CD4-positive, alpha-beta T cell treated with Interleukin-21 for 1 hour (primary cell): Measurements from ENCODE around the gene GORASP1.
A peak's percentile ranks its signal among the peaks of the same experiment; 100 is the strongest.

ENCODE experiments used
- DNase-seq: peaks from one replicate; pipeline ENCODE4 v3.0.0-alpha.2; 2020

The GORASP1 gene

DNA sequence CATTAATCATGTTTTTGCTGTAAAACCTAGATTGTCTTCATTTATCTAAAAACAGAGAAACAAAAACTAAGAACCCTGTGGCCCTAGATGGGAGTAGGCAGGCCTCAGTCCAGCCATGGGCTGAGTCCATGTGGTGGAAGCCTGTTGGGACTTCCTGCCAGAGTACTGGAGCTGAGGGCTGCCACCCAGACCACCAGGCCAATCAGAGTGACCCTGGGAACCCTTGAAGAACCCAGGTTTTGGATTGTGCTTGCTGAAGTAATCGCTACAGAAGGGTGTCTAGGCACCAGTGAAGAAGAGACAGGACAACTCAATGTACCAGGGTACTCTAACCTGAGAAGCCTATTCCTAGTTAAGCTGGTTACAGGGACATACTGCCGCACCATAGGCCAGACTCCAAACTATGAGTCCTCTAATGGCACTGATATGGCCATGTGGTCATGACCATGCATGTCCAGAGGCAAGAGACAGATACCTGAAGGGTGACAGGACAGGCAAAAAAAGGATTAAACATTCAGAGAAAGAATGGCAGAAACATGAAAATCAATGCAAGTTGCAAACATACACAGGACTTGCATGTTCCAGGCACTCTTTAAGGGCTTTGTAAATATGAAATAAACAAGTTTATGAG, 33.0 kb upstream of the GORASP1 start:
- DNase-seq: no peak

DNA sequence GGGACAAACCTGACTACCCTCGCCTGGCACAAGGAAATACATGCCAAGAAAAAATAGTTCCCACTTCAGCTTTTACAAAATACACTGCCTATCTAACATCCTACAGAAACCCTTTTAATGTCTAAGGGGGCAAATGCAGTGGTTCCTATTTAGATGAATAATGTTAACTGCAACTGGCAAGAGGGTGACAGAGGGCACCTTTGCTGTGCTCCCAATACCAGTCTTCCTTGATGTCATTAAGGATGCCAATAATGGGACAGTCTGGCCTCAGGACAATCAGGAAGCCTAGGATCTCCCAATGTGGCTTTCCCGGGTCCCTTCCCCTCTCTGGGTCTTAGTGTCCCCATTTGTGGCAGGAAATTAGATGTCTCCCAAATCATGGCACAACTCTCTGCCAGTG, 32.0 kb upstream of the GORASP1 start:
- DNase-seq: no peak

DNA sequence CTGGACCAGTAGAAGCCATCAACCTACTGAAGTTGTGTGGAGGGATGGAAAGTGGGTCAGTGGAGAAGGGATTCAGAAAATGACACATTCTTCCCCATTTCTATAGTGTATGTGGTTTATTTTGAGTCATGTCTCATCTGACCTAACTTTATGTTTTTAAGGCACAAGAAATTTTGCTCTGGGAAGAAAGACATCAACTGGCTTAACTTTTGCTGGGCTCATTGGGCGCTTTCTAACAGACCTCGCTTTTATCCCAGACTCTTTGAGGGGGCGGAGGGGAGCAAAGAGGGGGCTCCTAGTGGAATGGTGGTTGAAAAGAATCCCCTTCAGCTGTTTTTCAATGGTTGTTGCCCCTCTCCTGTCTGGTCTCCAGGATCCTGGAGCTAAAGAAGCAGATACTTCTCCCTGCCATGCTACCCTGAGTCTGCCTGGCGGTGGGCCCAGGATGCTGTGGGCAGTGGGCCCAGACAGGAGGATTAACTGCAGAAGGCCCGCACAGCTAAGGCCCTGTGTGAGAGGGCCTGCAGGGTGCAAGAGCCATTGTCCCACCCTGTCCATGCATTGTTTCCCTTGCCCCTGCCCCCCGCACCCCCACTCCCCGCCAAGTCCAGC, 31.5 kb upstream of the GORASP1 start:
- DNase-seq: no peak

DNA sequence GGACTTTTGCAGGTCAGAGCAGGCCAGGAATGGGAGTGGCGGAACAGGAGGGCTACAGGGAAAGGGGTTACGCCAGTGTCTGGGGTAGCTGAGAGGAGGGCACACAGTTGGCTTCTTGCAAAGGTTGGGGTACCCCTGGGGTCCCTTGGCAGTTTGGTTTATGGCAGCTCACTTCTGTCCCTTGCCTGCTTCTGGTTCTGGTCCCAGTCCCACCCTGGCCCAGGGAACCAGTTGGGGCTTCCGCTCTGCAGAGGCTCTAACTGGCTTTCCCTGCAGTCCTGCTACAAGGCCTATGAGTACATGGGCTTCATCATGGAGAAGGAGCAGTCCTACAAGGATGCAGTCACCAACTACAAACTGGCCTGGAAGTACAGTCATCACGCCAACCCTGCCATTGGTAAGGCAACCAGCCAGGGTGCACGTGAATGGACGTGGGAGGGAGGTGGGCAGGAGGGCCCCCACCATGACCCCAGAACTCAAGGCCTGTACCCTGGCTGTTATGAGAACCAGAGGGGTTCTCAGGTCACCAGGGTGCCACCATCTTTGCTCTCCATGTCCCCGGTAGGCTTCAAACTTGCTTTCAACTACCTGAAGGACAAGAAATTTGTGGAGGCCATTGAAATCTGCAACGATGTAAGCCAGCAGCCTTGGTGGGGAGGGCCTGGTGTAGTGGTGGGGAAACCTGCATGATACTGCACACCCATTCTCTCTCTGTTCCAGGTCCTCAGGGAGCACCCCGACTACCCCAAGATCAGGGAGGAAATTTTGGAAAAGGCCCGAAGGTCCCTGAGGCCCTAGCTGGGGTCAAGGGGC, 30.8 kb upstream of the GORASP1 start:
- DNase-seq: peak; percentile 40

DNA sequence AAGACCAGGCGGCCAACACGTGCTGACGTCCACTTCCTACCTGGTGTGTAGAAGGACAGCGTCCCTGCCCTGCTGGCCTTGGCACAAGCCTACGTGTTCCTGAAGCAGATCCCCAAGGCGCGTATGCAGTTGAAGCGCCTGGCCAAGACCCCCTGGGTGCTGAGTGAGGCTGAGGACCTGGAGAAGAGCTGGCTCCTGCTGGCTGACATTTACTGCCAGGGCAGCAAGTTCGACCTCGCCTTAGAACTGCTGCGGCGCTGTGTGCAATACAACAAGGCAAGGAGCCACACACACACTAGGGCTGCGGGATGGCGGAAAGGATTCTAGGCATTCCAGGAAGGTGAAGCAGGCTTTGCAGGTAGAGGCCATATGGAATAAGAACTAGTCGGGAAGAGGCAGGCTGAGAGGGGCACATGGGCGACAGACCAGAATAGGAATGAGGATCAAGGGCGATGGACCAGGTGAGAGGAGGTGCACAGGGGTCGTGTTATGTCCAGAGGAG, 30.1 kb upstream of the GORASP1 start:
- no peak for DNase-seq

DNA sequence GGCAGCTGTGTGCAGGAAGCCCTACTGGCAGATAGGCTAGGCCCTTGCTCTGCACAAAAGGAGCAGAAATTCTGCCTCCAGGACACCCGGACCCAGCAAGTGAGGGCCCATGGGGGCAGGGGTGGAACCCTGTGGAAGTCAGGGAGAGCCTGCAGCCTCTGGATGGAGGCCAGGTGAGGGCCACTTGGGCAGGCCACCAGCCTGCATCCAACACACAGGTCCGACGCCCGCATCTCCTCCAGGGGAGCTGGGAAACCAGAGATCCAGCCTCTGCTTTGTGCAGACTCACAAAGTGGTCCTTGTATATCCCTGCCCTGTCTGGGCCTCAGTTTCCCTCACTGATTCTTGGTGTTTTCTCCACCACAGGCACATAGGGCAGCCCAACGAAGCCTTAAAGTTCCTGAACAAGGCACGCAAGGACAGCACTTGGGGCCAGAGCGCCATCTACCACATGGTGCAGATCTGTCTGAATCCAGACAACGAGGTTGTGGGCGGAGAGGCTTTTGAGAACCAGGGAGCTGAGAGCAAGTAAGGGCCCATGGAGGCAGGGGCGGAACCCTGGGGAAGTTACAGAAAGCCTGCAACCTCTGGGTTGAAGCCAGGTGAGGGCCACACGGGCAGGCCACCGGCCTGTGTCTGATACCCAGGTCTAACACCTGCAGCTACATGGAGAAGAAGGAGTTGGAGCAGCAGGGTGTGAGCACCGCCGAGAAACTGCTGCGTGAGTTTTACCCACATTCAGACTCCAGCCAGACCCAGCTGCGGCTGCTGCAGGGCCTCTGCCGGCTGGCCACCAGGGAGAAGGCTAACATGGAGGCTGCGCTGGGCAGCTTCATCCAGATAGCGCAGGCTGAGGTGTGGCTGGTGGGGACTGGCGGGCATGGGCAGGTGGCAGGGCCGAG, 29.4 kb upstream of the GORASP1 start:
- no peak for DNase-seq

DNA sequence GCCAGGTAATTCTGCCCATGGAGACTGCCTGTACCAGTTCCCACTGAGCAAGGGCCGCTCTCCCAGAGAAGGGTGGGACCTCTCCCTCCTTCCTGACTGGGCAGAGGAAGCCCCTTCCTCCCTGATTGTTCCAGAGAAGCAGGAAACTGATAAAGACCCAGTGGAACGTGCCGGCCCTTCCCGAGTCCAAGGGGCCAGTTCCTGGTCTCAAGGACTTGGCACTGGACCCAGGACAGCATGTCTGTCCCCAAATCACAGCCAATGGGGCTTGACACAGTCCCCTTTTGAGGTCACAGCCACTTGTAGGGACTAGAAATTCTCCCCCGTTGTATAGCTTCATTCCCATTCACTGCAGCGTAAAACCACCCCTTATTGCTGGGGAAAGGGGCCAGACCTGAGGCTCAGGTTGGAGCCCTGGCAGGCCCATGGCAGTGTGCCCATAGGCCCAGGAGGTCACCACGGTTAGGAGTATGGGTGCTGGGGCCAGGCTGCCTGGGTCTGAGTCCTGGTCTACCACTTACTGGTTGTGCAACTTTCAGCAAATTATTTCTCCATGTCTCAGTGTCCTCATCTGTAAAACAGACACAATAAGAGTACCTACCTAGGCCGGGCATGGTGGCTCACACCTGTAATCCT, 27.9 kb upstream of the GORASP1 start:
- no peak for DNase-seq

DNA sequence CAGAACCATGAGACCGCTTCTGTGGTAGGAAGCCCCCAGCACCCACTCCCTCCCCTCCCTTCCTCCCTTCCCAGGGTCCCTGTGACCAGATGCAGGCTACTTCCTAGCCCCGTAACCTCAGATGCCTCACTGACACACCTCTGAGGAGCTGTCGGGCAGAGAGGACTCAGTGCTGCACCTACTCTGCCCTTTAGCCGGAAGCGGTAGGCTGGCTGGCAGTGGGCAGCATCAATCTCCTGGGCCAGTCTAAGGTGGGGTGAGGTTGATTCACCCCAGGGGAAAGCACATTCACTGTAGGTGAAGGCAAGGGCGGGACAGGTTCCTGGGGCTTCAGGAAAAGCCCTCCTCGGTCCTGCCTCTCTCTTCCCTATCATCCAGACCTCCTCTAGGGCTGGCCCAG, 26.9 kb upstream of the GORASP1 start:
- DNase-seq: no peak

DNA sequence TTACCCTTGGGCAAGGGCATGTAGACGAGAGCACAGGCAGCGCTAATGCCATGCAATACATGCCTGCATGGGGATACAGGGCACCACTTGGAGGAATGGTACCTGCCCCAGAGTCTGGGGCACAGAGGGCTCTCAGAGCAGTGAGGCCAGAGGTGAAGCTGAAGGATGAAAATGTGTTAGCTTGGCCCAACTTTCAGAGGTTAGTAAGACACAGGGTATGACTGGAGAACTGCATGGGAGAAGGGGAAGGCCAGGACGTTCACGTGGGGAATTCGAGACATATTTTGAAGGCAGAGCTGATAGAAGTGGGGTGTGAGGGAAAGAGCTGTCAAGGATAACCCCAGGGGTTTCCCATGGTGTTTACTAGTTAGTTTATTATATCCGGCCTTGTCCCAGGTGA, 26.4 kb upstream of the GORASP1 start:
- no peak for DNase-seq

DNA sequence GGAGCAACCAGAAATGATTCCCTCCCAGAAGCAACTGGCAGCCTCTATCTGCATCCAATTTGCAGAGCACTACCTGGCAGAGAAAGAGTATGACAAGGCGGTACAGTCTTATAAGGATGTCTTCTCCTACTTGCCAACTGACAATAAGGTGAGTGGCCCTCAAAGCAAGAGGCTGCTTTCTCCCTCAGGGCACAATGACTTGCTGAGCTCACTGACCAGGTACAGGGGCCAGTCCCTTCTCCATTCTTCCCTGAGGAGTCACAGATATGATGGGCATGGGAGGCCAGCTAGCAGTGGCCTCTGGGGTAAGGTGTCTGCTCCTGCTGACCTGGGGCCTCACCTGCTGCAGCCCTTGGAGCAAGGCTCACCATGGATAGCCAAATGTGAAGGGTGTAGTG, 25.7 kb upstream of the GORASP1 start:
- DNase-seq: no peak

DNA sequence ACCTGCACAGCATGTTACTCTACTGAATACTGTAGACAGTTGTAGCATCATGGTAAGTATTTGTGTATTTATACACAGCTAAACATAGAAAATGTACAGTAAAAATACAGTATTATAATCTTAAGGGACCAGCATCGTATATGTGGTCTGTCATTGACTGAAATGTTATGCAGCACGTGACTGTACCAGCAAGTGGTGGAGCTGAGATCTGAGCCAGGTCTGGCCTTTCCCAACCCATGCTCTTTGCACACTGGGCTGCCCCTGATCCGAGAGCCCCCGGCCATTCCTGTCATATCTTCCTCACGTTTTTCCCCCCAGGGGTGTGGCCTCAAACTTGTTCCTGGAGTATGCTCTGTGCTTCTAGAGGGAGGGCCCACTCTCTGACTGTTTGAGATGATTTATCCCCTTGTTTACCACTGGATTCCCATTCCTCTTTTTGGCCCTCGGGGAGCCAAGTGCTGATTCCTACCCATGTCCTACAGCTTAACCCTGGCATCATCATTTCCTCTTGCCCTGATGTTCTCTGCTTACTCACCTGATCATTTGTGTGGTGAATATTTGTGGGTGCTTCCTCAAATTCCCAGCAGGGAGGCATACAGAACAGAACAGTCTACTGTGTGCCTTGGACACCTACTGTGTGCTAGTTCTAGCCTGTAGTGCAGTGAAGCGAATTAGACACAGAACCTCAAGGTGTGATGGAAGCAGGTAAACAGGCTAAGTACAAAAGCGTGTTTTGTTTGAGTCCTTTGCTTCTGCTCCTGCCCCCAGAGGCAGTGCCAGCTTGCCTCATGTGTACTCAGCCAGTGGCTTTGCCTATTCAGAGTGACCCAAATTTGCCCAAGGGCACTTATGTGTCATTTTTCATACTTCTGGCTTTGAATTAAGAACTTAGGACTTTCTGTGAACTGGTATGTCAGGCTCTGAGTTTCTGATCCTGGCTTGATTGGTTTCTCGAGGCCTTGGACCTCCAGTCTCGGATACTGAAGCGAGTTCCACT, 25.0 kb upstream of the GORASP1 start:
- no peak for DNase-seq

DNA sequence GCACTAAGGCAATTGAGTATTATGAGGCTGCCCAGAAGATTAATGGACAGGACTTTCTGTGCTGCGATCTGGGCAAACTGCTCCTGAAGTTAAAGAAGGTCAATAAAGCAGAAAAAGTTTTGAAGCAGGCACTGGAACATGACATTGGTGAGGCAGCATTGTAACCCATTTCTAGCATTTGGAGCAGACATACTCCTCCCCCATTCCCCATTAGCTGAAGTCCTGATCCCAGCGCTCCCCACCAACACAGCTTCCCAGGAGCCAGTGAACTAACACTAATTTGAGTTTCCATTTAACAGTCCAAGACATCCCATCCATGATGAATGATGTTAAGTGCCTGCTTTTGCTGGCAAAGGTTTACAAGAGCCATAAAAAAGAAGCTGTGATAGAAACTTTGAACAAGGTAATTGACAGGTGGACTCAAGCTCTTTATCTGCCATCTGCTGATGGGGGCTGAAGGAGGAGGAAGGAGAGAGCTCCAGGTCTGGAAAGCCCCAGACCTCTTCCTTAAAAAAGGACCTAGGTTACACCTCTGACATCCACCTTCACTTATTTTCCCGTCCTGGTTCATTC, 23.4 kb upstream of the GORASP1 start:
- DNase-seq: no peak

DNA sequence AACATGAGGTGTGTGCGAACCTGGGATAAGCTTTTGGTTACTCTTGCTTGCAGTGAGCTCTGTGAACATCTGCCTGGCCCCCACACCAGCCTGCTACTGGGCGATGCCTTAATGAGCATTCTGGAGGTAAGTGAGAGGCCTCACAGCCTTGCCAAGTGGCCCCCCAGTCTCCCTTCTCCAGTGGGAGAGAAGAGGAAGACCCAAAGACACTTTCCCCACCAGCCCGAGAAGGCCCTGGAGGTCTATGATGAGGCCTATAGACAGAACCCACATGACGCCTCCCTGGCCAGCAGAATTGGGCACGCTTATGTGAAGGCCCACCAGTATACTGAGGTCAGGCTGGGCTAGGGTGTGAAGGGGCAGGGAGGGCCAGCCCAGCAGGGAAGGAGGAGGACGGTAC, 22.6 kb upstream of the GORASP1 start:
- DNase-seq: no peak

DNA sequence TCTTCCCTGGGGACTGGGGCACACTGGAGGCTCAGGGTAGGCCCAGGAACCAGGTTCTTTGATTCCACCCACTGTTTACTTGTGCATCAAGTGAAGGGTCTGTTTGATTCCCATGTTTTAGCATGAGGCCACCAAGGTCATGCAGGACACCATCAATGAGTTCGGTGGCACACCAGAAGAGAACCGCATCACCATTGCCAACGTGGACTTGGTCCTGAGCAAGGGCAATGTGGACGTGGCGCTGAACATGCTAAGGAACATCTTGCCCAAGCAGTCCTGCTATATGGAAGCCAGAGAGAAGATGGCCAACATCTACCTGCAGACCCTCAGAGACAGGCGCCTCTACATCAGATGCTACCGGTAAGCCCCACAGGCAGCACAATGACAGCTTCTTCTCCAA, 21.5 kb upstream of the GORASP1 start:
- no peak for DNase-seq

DNA sequence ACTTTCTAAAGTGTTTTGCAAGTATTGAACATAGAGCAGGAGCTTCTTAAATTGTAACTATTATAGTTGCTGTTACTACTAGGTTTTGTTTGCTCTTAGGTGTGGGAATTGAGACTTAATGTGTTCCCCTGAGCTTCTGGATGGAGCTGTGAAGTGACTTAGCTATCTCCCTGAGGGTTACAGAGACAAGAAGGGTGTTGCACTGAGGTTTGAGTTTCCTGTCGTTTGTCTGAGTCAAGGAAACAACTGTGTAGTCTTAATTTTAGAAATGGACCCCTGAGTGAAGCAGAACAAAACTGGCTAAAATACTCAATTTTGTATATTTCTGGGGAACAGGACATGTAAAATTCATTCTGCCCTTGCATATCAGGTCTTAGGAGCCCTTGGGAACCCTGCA, 20.5 kb upstream of the GORASP1 start:
- DNase-seq: no peak

DNA sequence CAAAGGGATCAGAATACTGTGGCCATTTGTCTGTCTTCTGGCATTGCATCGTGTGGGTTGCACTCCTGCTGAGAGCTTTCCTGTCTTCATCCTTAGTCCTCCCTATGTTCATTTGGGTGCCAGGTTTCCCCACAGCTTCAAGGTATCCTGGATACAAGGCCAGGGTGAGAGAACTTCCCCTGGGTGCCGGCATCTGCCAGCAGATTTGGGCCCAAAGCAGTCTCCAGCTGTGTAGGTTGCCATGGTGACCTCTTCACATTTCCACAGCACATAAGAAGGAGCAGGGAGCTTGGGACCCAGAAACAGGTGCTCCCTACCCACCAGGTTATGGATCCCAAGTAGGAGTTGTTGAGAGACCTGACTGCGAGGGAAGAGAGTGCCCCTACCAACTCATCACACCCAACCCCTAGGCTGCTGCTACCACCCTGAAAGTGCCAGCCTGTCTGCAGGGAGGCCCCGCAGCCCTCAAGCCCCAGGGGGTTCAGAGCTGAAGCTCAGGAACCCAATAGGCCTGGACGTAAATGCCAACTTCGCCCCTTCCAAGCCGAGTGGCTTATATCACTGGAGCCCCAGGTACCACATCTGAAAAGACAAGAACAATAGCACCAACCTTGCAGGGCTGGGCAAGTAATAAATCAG, 20.0 kb upstream of the GORASP1 start:
- DNase-seq: no peak

DNA sequence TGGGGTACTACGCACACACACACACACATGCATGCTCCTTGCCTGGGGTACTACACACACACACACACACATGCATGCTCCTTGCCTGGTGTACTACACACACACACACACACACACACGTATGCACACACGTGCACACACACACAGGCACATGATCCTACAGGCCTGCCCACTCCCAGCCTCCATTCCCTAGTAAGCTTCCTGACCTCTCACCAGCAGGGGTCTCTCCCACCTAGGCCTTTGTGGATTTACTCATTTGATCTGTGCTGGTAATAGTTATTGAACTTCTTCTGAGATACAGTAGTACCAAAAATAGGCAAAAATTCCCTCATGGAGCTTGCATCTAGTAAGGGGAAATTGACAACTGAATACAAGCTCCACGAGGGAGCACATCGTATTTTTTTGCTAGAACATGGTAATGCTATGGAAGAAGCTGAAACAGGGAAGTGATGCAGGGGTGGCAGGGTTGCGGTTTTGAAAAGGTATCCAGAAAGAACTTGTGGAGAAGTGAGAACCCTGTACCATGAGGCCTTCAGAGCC, 19.2 kb upstream of the GORASP1 start:
- peak; percentile 41 for DNase-seq

DNA sequence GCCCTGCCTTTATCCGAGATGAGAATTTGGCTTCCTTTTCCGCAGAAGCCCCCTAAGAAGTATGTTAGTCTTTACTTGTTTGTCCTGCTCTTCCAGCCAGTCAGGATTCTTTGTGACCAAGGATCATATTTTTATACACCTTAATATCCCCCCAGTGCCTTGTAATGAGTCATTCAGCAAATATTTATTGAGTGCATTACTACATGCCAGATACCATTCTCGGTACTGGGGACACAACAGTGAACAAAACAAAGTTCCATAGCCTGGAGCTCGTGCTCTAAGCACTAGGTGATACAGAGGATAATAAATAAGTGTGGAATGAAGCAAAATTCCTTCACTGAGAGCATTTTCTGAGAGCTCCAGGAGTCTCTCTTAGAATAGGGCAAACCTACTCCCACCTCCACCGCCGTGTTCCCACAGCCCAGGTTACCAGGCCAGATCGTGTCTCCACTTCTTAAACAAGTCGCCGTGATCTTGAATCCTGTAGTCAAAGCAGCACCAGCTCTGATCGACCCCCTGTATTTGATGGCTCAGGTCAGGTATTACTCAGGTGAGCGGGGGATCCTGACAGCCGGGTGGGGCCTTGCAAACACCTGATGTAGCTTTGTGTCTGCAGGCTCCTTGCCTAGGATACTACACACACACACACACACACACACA, 18.5 kb upstream of the GORASP1 start:
- DNase-seq: no peak
